ENCODE data around the gene TGFBR2. TPM values are rescaled to one million over a fixed set of nuclear protein-coding genes. Genes with fewer than 3 reads are reported as not detected.
A peak's percentile ranks its signal among the peaks of the same experiment; 100 is the strongest.

TGFBR2 gene
- total RNA-seq, 1 experiment from 2014 or later = 22.5 TPM

- TF ChIP-seq ZBTB33 (IDR thresholded peaks at IDR 0.05; ENCODE audit: extremely low read depth, insufficient replicate concordance, low read length) = no peak
- no peak for TF ChIP-seq POLR2A (IDR thresholded peaks at IDR 0.05; ENCODE audit: borderline replicate concordance, extremely low read depth, insufficient read depth, insufficient read length)
- peak; percentile 11 for TF ChIP-seq TCF7L2 (IDR thresholded peaks at IDR 0.05; ENCODE audit: borderline replicate concordance, extremely low read depth, insufficient read depth, insufficient read length)
- TF ChIP-seq SP1 (IDR thresholded peaks at IDR 0.05; ENCODE audit: low read depth) = peak; percentile 70; the same call in 1 of the 2 replicates
- peak; percentile 74 for TF ChIP-seq CEBPB (IDR thresholded peaks at IDR 0.05; ENCODE audit: low read depth)
- peak; percentile 75 for TF ChIP-seq JUND (IDR thresholded peaks at IDR 0.05)
- TF ChIP-seq CTCF (IDR thresholded peaks at IDR 0.05 in 2 of 3, conservative IDR thresholded peaks at IDR 0.05 in 1 of 3; ENCODE audit: borderline replicate concordance in 1 of 3, insufficient read depth in 1 of 3, low read depth in 2 of 3, low read length in 2 of 3) = no peak
- TF ChIP-seq, protein P1, sequence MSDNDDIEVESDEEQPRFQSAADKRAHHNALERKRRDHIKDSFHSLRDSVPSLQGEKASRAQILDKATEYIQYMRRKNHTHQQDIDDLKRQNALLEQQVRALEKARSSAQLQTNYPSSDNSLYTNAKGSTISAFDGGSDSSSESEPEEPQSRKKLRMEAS (IDR thresholded peaks at IDR 0.05) = peak; percentile 53; the same call in 1 of the 2 replicates
- no peak for TF ChIP-seq CBX3 (IDR thresholded peaks at IDR 0.05; ENCODE audit: low read depth)
Measured at GRCh38 chr3:30626443-30627180, 20.2 kb downstream of the TGFBR2 start (continued).
